ENCODE data around the gene SLC25A52. TPM values are rescaled to one million over a fixed set of nuclear protein-coding genes. Genes with fewer than 3 reads are reported as not detected.

The SLC25A52 gene
- polyA plus RNA-seq, 1 experiment, result not detected

- Histone ChIP-seq H3K27me3 (ENCODE audit: control insufficient read depth, insufficient read depth, low read length) (no peaks in the 10 kb centered on the region), H3K36me3 (ENCODE audit: control insufficient read depth, insufficient read depth, low read length) (no peaks in the 10 kb centered on the region), H3K4me3 (ENCODE audit: low read depth, low read length) (no peak overlapping the region)
- ChIA-PET CTCF (no interaction called here), POLR2A (no interaction called here)
- DNase-seq (ENCODE audit: low read depth), result no peak
- TF ChIP-seq CTCF (IDR thresholded peaks at IDR 0.05; ENCODE audit: insufficient read depth, low read depth, low read length), result no peak
Measured at GRCh38 chr18:31778391-31778950, 17.8 kb upstream of the SLC25A52 start.

- CTCF ChIA-PET, result no interaction called here
- no peak for DNase-seq (ENCODE audit: low read depth)
- no peaks in the 10 kb centered on the region for H3K36me3 ChIP-seq (ENCODE audit: control insufficient read depth, insufficient read depth, low read length)
Measured at GRCh38 chr18:31776093-31776492, 15.4 kb upstream of the SLC25A52 start.

GRCh38 chr18:31774962-31775361, 14.3 kb upstream of the SLC25A52 start:
- no peaks in the 10 kb centered on the region for H3K36me3 ChIP-seq (ENCODE audit: control insufficient read depth, insufficient read depth, low read length)
- POLR2A ChIA-PET, result no interaction called here
- TF ChIP-seq CTCF (IDR thresholded peaks at IDR 0.05; ENCODE audit: insufficient read depth, low read depth, low read length), result no peak
- CTCF ChIA-PET, result no interaction called here
- no peak overlapping the region for H3K4me3 ChIP-seq (ENCODE audit: low read depth, low read length)
- no peak for DNase-seq (ENCODE audit: low read depth)
- no peaks in the 10 kb centered on the region for H3K27me3 ChIP-seq (ENCODE audit: control insufficient read depth, insufficient read depth, low read length)

More at GRCh38 chr18:31776093-31776492, 15.4 kb upstream of the SLC25A52 start:
- no peak for TF ChIP-seq CTCF (IDR thresholded peaks at IDR 0.05; ENCODE audit: insufficient read depth, low read depth, low read length)
- no peaks in the 10 kb centered on the region for H3K27me3 ChIP-seq (ENCODE audit: control insufficient read depth, insufficient read depth, low read length)
- H3K4me3 ChIP-seq (ENCODE audit: low read depth, low read length), result no peak overlapping the region
- POLR2A ChIA-PET, result no interaction called here

GRCh38 chr18:31774477-31774785, 13.8 kb upstream of the SLC25A52 start:
- no peaks in the 10 kb centered on the region for H3K36me3 ChIP-seq (ENCODE audit: control insufficient read depth, insufficient read depth, low read length)
- CTCF ChIA-PET, result interaction anchor here (0.6 kb wide), 1 partner anchor 11 kb away, joined by 3 read pairs; no protein-coding TSS in a partner anchor

GRCh38 chr18:31773774-31774476, 13.2 kb upstream of the SLC25A52 start:
- no peak for DNase-seq (ENCODE audit: low read depth)
- Histone ChIP-seq H3K4me3 (ENCODE audit: low read depth, low read length) (no peak overlapping the region), H3K27me3 (ENCODE audit: control insufficient read depth, insufficient read depth, low read length) (no peaks in the 10 kb centered on the region), H3K36me3 (ENCODE audit: control insufficient read depth, insufficient read depth, low read length) (no peaks in the 10 kb centered on the region)
- POLR2A ChIA-PET, result no interaction called here
- no peak for TF ChIP-seq CTCF (IDR thresholded peaks at IDR 0.05; ENCODE audit: insufficient read depth, low read depth, low read length)
- CTCF ChIA-PET, result interaction anchor here (0.6 kb wide), 1 partner anchor 12 kb away, joined by 3 read pairs; no protein-coding TSS in a partner anchor

More at GRCh38 chr18:31774477-31774785, 13.8 kb upstream of the SLC25A52 start:
- POLR2A ChIA-PET, result no interaction called here
- H3K4me3 ChIP-seq (ENCODE audit: low read depth, low read length), result no peak overlapping the region
- H3K27me3 ChIP-seq (ENCODE audit: control insufficient read depth, insufficient read depth, low read length), result no peaks in the 10 kb centered on the region
- TF ChIP-seq CTCF (IDR thresholded peaks at IDR 0.05; ENCODE audit: insufficient read depth, low read depth, low read length), result no peak
- DNase-seq (ENCODE audit: low read depth), result no peak
